GM21723 (cell line): Measurements from ENCODE around the gene DENND2A.
"Not testable (repeated sequence)": the region's sequence is repeated elsewhere in the genome, so short reads cannot be mapped to it uniquely, and the experiment has no call there.

Source experiments
- ATAC-seq: cut with Tn5 transposase; IDR thresholded peaks from one replicate; pipeline ENCODE4 v1.9.1; 2021; ENCODE audit warnings: mild to moderate bottlenecking, moderate library complexity; ENCODE audit not compliant: unreplicated experiment

DENND2A gene

DNA sequence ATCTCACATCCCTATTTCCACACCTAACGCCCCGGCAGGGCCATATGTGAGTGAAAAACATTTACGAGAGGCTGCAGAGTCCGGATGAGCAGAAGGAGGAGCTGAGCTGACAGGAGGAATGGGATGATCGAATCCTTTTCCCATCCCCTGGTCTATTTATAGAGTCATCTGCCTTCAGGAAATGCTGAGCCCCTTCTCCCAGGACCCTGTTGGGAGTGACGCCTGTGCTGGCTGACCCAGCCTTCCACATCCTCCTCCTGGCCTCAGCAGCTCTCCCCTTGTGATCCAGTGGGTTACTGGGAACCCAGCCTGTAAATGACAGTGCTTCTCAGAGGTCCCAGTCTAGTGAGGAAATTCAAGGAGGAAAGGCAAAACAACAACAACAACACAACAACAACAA is 16.6 kb downstream of the DENND2A start:
- no peak for ATAC-seq

DNA sequence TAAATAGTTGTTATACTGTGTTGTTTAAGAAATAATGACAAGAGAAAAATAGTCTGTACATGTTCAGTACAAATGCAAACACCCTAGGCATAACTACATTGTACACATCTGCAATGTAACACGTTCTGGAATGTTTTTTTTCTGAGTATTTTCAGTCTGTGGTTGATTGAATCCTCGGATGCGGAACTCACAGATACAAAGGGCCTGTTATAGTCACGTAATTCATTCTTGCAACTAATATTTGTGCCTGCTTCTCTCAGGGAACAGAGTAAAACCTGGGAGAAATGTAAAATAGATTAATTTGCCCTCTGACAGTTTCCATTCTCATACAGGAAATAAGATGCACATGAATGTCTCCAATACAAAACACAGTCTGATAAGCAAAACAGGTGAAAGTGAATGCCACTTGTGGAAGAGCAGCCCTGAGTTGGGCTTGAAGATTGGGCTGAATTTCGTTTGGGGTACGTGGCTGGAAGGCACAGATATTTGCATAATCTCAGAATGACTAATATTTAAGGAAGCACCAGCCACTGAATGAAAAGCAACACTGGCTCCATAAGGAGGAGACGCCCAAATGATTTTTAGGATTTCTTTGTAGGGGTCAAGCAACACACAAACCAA is 19.1 kb downstream of the DENND2A start:
- no peak for ATAC-seq

DNA sequence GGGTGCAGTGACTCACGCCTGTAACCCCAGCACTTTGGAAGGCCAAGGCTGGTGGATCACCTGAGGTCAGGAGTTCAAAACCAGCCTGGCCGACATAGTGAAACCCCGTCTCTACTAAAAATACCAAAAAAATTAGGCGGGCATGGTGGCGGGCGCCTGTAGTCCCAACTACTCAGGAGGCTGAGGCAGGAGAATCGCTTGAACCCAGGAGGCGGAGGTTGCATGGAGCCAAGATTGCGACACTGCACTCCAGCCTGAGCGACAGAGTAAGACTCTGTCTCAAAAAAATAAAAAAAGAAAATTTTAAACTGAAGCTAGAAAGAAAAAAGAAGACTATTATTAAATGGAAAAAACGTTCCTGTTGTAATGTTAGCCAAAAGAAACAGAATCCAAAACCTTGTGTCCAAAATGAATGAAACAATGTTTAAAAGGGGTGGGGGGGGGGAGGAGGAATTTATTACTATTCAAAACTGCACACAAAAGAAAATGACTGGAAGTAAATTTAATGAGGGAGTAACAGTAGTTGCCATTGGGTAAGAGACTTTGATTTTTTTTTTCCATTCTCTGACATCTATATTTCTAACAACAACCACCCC is 20.6 kb downstream of the DENND2A start:
- ATAC-seq, result not testable (repeated sequence)

DNA sequence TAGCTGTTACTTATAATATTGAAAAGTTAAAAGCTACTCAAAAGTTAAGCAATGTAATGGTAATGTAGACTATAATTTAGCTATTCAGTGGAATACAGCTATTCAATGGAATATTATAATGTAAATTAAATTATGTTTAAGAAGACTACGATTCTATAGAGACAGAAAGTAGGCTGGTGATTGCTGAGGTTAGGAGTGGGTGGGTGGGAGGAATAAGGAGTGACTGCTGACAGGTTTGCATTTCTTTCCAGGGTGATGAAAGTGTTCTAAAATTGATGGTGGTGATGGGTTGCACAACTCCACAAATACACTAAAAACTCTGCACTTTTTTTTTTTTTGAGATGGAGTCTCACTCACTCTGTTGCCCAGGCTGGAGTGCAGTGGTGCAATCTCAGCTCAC is 21.4 kb downstream of the DENND2A start:
- no peak for ATAC-seq

DNA sequence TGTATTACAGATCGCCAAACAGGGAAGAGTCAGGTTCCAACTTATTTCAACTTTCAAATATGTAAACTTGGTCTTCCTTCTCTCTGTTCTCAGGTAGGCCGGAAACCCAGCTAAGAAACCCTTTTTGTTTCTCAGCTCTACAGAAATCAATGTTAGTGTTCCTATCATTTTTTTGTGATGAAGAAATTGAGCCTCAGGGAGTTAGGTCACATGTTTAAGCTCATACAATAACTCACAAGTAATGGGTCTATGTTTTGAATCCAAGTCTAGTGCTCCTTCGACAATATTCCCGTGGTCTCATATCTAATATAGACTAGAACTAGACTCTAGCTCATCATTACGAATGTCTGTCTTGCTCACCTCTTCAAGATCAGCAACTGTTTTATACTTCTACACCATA is 22.3 kb downstream of the DENND2A start:
- no peak for ATAC-seq

DNA sequence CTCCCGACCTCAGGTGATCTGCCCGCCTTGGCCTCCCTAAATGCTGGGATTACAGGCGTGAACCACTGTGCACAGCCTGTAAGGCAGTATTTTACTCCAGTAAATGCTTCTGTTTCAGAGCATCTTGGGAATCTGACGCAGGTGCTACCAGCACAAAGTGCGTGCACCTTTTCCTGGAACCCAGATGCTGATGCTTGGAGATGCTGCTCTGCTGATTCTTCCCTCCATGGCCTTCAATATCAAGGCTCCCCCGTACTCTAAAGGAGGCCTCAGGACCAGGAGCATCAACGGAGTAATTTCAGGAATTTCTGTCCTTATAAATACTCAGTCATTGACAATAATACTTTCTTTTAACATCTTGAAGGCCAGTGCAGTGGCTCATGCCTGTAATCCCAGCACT is 23.5 kb downstream of the DENND2A start:
- no peak for ATAC-seq

DNA sequence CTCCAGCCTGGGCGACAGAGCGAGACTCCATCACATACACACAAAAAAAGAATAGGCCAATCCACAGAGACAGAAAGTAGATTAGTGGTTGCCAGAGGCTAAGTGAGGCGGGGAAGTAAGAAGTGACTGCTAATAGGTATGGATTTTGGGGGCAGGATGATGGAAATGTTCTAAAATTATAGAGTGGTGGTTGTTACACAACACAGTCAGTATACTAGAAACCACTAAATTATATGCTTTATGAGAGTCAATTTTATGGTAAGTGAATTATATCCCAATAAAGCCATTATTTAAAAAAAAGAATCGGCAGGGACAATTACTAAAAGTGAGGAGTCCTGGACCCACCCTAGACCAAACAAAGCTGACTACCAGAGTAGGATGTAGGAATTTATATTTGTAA is 24.3 kb downstream of the DENND2A start:
- ATAC-seq, result no peak

DNA sequence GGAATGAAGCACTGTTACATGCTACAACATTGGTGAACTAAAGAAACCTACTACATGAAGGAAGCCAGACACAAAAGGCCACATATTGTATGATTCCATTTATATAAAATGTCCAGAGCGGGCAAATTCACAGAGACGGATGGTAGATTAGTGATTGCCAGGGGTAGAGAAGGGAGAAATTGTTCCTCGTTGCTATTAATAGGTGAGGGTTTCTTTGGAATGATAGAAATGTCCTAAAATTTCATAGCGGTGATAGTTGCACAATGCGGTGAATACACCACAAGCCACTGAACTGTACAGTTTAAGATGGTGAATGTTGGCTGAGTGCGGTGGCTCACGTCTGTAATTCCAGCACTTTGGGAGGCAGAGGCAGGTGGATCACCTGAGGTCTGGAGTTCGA is 29.0 kb downstream of the DENND2A start:
- no peak for ATAC-seq

DNA sequence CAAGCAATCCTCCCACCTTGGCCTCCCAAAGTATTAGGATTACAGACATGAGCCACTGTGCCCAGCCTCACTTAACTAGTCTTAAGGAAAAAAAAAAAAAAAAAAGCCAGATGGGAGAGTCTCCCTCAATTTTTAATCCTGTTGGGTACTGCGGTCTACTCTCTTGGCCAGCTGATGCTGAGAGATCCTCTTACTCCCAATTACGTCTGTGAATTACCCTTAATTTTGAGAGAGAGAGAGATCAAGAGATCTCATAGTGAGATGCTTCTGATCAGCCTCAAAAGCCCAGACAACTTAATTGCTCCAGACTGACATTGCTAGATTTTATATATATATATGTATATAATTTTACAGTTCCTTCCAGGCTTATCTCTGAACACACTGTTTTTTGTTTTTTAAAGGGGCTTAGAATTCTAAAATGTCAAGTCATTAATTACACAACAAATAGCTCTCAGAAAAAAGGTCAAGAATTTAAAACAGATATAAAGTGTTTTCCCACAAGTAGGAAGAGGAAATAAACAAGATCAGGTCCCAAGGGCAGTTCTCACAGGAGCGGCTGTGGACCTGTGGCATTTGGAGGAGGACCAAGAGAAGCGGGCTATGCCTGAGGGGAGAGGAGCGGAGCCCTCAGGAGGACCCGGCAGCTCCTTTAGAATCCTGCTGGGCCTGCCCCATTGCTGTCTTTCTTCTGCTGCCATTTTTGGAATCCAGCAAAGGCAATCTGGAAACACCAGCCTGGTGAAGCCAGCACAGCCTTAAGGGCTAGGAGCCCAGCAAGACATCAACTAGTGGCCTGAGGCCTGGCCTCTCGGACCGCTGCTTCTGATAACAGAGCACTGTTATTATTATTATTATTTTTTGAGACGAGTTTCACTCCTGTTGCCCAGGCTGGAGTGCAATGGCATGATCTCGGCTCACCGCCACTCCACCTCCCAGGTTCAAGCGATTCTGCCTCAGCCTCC is 30.1 kb downstream of the DENND2A start:
- no peak for ATAC-seq

DNA sequence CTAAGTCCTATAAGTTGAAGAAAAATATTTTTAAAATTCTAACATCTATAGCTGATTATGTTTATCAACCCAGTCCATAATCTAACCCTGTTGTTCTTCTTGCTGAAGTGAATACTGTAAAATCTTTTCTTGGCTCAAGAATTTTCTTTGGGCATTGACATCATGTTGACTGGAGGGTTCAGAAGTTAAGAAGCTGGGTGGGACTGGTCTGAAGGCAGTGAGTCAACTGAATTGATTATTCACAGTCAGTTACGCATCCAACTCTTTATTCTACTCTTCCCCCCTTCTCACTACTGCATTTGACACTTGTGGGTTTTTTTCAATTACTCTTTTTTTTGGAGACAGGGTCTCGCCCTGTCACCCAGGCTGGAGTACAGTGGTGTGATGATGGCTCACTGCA is 31.0 kb downstream of the DENND2A start:
- no peak for ATAC-seq

DNA sequence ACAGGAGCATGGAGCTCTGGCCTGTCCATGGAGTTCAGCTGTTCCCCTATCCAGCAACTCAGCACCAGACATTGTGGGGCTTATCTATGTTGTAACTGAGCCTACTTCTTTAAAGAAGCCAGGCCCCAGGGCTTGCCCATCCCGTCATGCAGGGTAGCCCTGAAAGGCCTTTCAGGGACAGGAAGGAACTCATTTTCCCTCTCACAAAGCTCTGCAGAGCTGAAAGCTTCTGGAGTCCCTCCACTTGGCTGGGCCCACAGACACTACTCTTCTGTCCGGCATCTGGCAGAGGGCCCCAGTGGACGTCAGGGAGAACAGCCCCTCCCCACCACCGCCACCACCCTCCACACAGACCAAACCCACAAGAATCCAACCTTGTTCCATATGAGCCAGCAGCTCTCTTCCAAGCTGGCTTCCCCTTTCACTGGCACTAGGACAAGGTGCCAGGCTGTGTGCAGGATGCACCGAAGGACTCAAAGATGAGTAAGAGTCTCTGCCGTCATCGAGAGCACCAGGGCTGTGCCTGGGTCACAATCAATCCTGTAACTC is 33.1 kb downstream of the DENND2A start:
- ATAC-seq, result no peak

DNA sequence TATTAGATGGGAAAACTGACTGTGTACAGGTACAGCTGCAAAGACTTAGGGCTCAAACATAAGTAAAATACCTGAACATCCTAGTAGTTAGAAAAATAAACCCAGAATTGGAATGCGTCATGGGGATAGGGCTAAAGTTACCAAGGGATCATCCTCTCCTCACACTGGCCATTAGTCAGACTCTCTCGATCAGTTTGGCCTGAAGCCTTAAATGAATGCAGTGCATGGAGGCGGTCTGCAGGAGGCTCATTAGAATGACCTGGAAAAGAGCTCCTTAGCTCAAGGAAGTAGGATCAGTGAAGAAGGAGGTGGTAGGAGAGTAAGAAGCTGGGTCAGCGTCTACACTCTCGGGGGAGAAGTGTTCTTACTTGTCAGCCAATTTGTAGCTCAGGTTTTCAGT is 35.3 kb downstream of the DENND2A start:
- no peak for ATAC-seq

DNA sequence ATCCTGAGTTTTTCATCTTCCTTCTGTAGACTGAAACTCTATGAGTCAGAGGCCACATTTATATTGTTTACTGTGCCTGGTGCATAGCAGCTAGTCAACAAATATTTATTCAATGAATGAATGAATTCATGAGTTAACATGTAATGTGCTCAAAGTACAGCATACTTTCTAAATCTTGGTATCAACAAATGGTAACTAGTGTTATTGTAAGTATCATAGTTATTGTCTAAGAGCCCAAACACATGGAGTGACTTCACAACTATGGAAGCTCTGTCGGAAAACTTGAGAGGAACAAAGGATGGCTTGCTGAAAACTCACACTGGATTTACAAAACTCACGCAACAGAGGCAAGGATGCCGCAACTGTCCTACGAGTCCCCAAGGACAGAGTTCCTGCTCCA is 35.9 kb downstream of the DENND2A start:
- ATAC-seq, result no peak

DNA sequence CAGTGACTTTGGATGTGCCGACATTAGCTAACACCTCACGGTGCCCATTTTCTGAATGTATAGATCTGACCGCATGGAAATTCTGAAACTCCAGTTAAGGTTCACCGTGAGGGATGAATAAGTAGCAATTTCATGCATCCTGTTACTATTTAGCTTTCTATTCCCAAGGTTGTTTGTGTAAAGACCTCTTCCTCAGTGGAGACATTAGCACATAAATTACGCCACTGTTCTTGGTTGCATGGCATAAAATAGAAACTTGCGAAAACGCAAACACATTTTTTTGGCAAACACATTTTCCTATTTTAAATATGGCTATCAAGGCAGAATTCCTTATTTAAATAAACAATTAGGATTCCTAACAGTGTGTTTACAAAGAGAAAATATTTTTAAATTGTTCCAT is 36.5 kb downstream of the DENND2A start:
- no peak for ATAC-seq

DNA sequence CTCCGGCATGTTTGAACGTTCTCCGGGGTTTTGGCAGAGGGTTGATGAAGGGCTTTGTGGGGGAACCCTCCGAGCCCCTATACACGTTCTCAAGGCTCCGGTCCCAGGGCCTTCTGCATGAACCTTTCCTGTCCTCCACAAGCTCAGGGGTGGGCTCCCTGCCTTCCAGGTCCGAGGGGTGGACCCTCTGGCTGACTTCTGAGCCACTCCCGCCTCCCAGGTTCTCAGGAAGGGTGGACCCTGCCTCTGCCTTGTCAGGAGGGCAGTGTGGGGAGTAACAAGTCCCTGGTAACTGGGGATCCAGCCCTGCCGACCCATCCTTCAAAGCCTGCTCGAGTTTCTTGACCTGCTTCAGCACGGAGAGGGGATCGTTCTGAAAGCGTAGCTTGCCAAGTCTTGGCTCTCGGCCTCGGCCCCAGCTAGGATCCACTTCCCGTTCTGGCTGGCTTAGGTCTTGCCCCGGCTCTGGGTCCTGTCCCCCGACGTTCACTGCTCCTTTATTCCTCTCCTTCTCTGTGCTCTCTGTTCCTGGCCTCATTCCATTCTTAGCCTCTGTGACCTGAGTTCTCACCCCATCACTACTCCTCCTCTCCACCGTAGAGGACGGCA is 38.9 kb downstream of the DENND2A start:
- ATAC-seq, result no peak

DNA sequence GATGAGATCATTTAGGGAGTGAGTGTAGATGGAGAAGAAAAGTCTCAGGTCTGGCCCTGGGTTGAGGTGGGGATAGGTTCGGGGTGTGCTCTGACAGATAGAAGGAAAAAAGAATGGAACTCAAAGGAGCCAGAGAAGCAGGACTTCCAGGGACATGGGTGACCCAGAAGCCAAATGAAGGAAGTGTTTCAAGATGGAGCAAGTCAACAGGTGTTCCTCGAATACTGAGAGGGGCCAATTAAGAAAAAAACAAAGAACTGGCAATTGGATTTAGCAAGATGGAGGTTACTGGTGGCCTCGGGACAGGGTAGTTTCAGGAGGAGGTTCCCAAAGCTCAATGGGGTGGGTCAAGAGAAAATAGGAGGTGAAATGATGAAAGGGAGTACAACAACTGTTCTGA is 40.3 kb downstream of the DENND2A start:
- ATAC-seq, result no peak

DNA sequence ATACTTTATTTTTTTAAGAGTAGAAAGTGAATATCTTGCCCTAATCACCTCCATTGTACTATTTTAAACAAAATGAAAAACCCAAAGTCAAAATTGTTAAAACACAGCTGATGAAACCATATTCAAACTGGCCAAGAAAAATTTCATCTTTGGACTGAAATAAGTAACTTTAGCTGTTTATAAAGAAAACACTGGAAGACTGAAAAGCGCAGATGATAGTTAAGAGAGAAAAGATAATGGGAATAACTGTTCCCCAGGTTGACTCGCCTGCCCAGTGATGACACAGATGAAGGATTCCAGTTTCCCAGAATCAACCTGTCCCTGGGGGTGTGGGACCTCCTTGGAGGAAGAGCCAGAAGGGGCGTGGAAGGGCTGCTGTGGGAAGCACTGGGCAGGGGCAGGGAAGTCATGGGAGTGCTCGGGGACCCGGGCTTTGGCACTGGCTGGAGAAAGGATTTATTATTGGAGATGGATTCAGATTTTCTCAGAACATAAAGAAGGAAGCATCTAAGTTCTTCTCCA is 43.1 kb downstream of the DENND2A start:
- ATAC-seq, result no peak

DNA sequence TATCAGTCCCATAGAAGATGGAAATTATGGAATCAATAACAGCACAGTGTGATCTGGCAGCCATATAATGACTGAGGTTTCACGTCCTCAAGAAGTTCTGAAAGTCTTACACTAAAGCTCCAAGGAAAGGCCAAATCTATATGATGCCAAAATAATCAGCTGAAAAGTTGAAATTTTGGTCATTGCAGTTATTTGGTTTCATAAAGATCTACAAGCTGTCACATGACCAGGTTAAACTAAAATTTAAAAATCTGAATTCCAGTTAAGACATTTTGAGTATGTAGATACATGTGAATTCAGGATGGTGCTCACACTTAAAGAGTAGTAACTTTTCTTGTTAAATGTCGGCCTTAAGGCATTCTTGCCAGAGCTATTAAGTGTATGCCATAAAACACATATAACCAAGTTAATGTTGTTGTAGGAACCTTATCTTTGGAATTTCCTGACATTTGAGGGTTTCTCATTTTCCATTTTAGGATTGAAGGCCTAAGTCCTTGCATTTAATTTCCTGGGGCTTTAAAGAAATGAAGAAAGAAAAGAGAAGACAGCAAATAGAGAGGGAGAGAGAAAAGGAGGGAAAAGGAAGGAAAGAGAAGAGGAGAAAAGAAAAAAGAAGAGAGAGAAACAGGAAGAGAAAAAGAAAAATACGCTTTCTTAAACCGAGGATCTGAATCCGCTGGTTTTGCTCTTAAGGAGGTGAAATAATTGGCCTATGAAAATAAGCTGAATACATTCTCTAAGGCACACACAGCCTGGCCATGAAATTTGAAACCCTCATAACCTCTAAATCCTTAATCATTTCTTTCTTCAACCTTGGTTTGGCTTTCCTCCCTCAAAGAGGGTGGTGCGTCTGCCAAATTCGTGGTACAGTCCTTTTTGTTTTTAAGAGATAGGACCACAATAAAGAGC is 43.8 kb downstream of the DENND2A start:
- no peak for ATAC-seq

DNA sequence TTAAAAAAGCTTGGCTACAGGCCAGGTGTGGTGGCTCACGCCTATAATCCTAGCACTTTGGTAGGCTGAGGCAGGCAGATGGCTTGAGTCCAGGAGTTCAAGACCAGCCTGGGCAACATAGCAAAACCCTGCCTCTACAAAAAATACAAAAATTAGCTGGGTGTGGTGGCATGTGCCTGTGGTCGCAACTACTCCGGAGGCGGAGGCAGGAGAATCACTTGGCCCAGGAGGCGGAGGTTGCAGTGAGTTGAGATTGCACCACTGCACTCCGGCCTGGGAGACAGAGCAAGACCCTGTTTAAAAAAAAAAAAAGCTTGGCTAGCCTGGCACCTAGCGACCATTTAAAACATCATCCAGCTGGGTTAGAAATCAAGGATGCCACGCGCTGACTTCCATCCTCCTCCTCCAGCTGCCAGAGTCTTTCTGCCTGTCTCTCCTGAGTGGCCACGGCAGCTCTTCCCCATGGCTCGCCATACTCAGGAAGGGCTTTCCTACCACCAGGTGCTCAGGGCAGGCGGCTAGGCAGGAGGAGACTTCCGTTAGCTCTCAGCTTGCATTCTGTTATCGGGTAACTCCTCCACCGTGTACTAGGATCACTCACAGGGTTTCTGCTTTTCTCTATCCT is 45.0 kb downstream of the DENND2A start:
- no peak for ATAC-seq
